H1 (cell line): Measurements from ENCODE around the gene GRM4. TPM values are rescaled to one million over a fixed set of nuclear protein-coding genes. Genes with fewer than 3 reads are reported as not detected.

ENCODE experiments used
- CHD2 ChIP-seq: IDR thresholded peaks from 2 replicates; pipeline ENCODE4 v1.6.1; 2012; ENCODE audit warnings: low read length, improper control_type of control experiment
- RFX5 ChIP-seq: IDR thresholded peaks from 2 replicates; pipeline ENCODE4 v1.6.1; 2011; ENCODE audit warnings: low read depth, low read length, improper control_type of control experiment, borderline replicate concordance
- polyA plus RNA-seq, 7 experiments: library from polyadenylated mRNA; depleted of rRNA in 3 of 7; stranded (reverse) in 5 of 7; unstranded in 2 of 7; fragments of >200 nt in 5 of 7; fragments of 200-250 nt in 2 of 7; gene quantifications; 1 replicate in 5 of 7; 2 replicates in 1 of 7; 4 replicates in 1 of 7; pipeline versions ENCODE4 v1.2.1 to v1.2.3, GENCODE V29; 2011 to 2013; ENCODE audit warnings: missing spikeins in 2 of 7, mixed read lengths in 2 of 7
- total RNA-seq: library from RNA; stranded (reverse); fragmentation: NEBNext Ultra II Directional; extraction: Animal tissue kit (Norgen Biotek cat#: 25700); gene quantifications from 2 replicates; pipeline ENCODE4 v1.2.1, GENCODE V29; 2021
- TF ChIP-seq, protein P1 (sequence below): fragments of 300-600 bp; sonication (generic); IDR thresholded peaks from 2 replicates; pipeline ENCODE4 v1.7.1; 2012; ENCODE audit warnings: low read length, moderate library complexity, mild to moderate bottlenecking, inconsistent platforms; ENCODE audit not compliant: insufficient replicate concordance

Gene GRM4
- total and polyA plus RNA-seq, 2 of the 8 experiments (the other 6 are each of a cell fraction or from before 2014, with no cell fraction given): 19.6 to 21.5 TPM

DNA sequence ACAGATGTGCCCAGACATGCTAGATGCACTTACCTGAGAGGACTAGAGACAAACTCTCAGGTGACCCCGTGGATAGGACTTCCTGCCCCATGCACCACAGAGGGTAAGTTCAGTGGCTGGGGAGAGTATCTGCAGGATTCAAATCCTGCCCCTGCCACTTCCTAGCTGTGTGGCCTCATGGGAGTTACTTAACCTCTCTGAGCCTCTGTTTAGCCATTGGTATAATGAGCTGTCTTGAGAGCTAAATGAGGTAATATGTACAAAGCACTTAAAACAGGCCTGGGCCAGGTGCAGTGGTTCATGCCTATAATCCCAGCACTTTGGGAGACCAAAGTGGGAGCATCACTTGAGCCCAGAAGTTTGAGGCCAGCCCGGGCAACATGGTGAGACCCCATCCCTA, 59.3 kb downstream of the GRM4 start (continued):
- TF ChIP-seq, protein P1, sequence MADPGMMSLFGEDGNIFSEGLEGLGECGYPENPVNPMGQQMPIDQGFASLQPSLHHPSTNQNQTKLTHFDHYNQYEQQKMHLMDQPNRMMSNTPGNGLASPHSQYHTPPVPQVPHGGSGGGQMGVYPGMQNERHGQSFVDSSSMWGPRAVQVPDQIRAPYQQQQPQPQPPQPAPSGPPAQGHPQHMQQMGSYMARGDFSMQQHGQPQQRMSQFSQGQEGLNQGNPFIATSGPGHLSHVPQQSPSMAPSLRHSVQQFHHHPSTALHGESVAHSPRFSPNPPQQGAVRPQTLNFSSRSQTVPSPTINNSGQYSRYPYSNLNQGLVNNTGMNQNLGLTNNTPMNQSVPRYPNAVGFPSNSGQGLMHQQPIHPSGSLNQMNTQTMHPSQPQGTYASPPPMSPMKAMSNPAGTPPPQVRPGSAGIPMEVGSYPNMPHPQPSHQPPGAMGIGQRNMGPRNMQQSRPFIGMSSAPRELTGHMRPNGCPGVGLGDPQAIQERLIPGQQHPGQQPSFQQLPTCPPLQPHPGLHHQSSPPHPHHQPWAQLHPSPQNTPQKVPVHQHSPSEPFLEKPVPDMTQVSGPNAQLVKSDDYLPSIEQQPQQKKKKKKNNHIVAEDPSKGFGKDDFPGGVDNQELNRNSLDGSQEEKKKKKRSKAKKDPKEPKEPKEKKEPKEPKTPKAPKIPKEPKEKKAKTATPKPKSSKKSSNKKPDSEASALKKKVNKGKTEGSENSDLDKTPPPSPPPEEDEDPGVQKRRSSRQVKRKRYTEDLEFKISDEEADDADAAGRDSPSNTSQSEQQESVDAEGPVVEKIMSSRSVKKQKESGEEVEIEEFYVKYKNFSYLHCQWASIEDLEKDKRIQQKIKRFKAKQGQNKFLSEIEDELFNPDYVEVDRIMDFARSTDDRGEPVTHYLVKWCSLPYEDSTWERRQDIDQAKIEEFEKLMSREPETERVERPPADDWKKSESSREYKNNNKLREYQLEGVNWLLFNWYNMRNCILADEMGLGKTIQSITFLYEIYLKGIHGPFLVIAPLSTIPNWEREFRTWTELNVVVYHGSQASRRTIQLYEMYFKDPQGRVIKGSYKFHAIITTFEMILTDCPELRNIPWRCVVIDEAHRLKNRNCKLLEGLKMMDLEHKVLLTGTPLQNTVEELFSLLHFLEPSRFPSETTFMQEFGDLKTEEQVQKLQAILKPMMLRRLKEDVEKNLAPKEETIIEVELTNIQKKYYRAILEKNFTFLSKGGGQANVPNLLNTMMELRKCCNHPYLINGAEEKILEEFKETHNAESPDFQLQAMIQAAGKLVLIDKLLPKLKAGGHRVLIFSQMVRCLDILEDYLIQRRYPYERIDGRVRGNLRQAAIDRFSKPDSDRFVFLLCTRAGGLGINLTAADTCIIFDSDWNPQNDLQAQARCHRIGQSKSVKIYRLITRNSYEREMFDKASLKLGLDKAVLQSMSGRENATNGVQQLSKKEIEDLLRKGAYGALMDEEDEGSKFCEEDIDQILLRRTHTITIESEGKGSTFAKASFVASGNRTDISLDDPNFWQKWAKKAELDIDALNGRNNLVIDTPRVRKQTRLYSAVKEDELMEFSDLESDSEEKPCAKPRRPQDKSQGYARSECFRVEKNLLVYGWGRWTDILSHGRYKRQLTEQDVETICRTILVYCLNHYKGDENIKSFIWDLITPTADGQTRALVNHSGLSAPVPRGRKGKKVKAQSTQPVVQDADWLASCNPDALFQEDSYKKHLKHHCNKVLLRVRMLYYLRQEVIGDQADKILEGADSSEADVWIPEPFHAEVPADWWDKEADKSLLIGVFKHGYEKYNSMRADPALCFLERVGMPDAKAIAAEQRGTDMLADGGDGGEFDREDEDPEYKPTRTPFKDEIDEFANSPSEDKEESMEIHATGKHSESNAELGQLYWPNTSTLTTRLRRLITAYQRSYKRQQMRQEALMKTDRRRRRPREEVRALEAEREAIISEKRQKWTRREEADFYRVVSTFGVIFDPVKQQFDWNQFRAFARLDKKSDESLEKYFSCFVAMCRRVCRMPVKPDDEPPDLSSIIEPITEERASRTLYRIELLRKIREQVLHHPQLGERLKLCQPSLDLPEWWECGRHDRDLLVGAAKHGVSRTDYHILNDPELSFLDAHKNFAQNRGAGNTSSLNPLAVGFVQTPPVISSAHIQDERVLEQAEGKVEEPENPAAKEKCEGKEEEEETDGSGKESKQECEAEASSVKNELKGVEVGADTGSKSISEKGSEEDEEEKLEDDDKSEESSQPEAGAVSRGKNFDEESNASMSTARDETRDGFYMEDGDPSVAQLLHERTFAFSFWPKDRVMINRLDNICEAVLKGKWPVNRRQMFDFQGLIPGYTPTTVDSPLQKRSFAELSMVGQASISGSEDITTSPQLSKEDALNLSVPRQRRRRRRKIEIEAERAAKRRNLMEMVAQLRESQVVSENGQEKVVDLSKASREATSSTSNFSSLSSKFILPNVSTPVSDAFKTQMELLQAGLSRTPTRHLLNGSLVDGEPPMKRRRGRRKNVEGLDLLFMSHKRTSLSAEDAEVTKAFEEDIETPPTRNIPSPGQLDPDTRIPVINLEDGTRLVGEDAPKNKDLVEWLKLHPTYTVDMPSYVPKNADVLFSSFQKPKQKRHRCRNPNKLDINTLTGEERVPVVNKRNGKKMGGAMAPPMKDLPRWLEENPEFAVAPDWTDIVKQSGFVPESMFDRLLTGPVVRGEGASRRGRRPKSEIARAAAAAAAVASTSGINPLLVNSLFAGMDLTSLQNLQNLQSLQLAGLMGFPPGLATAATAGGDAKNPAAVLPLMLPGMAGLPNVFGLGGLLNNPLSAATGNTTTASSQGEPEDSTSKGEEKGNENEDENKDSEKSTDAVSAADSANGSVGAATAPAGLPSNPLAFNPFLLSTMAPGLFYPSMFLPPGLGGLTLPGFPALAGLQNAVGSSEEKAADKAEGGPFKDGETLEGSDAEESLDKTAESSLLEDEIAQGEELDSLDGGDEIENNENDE: no peak
- no peak for TF ChIP-seq CHD2
- no peak for TF ChIP-seq RFX5
- TF ChIP-seq, all 59 proteins: peak for 0
